Upper lobe of left lung (tissue), 6 donors: ENCODE results near the gene ZNF653. TPM values are rescaled to one million over a fixed set of nuclear protein-coding genes. Genes with fewer than 3 reads are reported as not detected.
A peak's percentile ranks its signal among the peaks of the same experiment; 100 is the strongest.

ENCODE experiments used
- ATAC-seq, 2 donors: fragments of 200-7000 bp; cut with Tn5 transposase; one replicate each; pipeline ENCODE4 v1.9.1; 2022; ENCODE audit warnings: mild to moderate bottlenecking in 2 of 2, moderate library complexity in 2 of 2; ENCODE audit not compliant: low FRiP score in 2 of 2
- DNase-seq, 2 donors: peaks; one replicate each; pipeline ENCODE4 v3.0.0-alpha.2; 2019 to 2020
- H3K27ac ChIP-seq, 4 donors: fragments of 200-600 bp; sonication (generic); one replicate each; pipeline ENCODE4 v1.5.1; 2016 to 2019
- H3K27me3 ChIP-seq, 4 donors: fragments of 200-600 bp; sonication (generic); one replicate each; pipeline ENCODE4 v1.5.1; 2017 to 2019
- H3K36me3 ChIP-seq, 4 donors: fragments of 200-600 bp; sonication (generic); one replicate each; pipeline ENCODE4 v1.5.1; 2016 to 2019
- H3K4me1 ChIP-seq, 4 donors: fragments of 200-600 bp; sonication (generic); one replicate each; pipeline ENCODE4 v1.5.1; 2018 to 2019
- H3K4me3 ChIP-seq, 4 donors: fragments of 200-600 bp; sonication (generic); one replicate each; pipeline ENCODE4 v1.5.1; 2017 to 2019; ENCODE audit warnings: mild to moderate bottlenecking in 2 of 4, moderate library complexity in 1 of 4
- H3K9me3 ChIP-seq, 4 donors: fragments of 200-600 bp; sonication (generic); one replicate each; pipeline ENCODE4 v1.5.1; 2018 to 2019
- EP300 ChIP-seq, 4 donors: sonication (generic); formaldehyde crosslinking; IDR thresholded peaks; one replicate each; pipeline ENCODE4 v1.5.1; 2017; ENCODE audit warnings: antibody characterized with exemption in 4 of 4, control low read depth in 2 of 4
- POLR2A ChIP-seq, 4 donors: fragments of 450-650 bp; IDR thresholded peaks; one replicate each; pipeline ENCODE4 v1.5.1; 2016 to 2017; ENCODE audit warnings: antibody characterized with exemption in 4 of 4, mild to moderate bottlenecking in 2 of 4
- POLR2AphosphoS5 ChIP-seq, 2 donors: sonication (generic); formaldehyde crosslinking; IDR thresholded peaks; one replicate each; pipeline ENCODE4 v1.5.1; 2017; ENCODE audit warnings: antibody characterized with exemption in 2 of 2
- WGBS, 2 donors: methylation state at CpG; one replicate each; pipeline ENCODE4 v1.1.5; 2017 to 2018; 5-methylcytosine and 5-hydroxymethylcytosine counted together
- total RNA-seq, 6 donors: library from RNA; depleted of rRNA in 4 of 6; stranded (reverse); fragments of >200 nt in 4 of 6; gene quantifications; one replicate each; pipeline versions ENCODE4 v1.1.0 to v1.2.1, GENCODE V29; 2016 to 2021
- TF ChIP-seq, protein P1 (sequence below), 6 experiments: fragments of 450-650 bp in 4 of 6; fragments of 200-600 bp in 2 of 6; sonication (generic) in 2 of 6; IDR thresholded peaks; one replicate each; pipeline ENCODE4 v1.5.1; 2016 to 2019; ENCODE audit warnings: antibody characterized with exemption in 6 of 6
- donor health status: DM: no; HTN: no; CAD: no; lungs with moderate emphysema.
- donor health status: DM: no; HTN: yes; CAD: no; lungs with severe emphysema.

Gene ZNF653
- total RNA-seq, 6 donors from 2014 or later = 6.8 to 30.4 (median 10.3) TPM

DNA sequence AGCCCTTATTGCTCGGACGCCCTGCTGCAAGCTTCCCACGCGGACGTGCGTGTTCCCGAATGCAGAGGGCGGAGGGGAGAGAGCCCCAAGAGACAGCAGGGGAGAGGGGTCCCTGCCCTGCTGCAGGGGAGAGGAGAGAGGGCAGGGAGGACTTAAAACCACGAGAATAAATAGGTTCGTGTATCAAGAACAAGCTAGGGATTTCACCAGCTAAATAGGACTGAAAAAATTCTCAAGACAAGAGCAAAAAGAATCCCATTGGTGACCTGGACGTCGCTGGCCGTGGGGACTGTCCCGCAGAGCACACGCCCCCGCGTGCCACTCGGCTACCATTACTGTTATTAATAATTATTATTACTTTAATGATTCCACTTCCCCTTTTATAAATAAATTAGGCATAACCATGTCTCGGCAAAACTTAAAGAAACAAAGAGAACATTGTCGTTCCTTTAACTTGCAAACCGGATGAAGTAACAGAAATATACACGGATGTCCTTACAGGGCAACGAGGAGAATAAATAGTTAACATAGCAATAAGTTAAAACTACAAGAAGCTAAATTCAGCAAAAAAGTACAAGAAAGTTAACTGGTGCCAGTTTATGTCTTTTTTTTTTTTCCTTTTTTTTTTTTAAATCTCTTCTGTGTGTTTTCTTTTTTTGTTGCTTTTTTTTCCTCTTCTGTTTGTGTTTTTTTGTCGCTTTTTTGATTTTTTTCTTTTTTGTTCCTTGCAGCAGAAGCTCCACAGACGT is 53.6 kb downstream of the ZNF653 start:
- no peak for ATAC-seq
- WGBS, 2 donors = 50 to 54% methylated on average over 25 of the region's 25 CpGs
- H3K27me3 ChIP-seq = no peaks in the 10 kb centered on the region
- no peak for DNase-seq
- no peaks in the 10 kb centered on the region for H3K9me3 ChIP-seq
- H3K27ac ChIP-seq = no peak overlapping the region
- peaks cover 14 to 40% (median 38%) of the 10 kb centered on the region in 4 donors for H3K36me3 ChIP-seq
- no peak overlapping the region for H3K4me3 ChIP-seq
- TF ChIP-seq POLR2AphosphoS5 (IDR thresholded peaks at IDR 0.05) = no peak
- TF ChIP-seq, protein P1, sequence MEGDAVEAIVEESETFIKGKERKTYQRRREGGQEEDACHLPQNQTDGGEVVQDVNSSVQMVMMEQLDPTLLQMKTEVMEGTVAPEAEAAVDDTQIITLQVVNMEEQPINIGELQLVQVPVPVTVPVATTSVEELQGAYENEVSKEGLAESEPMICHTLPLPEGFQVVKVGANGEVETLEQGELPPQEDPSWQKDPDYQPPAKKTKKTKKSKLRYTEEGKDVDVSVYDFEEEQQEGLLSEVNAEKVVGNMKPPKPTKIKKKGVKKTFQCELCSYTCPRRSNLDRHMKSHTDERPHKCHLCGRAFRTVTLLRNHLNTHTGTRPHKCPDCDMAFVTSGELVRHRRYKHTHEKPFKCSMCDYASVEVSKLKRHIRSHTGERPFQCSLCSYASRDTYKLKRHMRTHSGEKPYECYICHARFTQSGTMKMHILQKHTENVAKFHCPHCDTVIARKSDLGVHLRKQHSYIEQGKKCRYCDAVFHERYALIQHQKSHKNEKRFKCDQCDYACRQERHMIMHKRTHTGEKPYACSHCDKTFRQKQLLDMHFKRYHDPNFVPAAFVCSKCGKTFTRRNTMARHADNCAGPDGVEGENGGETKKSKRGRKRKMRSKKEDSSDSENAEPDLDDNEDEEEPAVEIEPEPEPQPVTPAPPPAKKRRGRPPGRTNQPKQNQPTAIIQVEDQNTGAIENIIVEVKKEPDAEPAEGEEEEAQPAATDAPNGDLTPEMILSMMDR (IDR thresholded peaks at IDR 0.05) = no peak
- no peak for TF ChIP-seq POLR2A (IDR thresholded peaks at IDR 0.05)
- no peak for TF ChIP-seq EP300 (IDR thresholded peaks at IDR 0.05)
- H3K4me1 ChIP-seq = peaks cover 0 to 4% (median 0%) of the 10 kb centered on the region in 4 donors

DNA sequence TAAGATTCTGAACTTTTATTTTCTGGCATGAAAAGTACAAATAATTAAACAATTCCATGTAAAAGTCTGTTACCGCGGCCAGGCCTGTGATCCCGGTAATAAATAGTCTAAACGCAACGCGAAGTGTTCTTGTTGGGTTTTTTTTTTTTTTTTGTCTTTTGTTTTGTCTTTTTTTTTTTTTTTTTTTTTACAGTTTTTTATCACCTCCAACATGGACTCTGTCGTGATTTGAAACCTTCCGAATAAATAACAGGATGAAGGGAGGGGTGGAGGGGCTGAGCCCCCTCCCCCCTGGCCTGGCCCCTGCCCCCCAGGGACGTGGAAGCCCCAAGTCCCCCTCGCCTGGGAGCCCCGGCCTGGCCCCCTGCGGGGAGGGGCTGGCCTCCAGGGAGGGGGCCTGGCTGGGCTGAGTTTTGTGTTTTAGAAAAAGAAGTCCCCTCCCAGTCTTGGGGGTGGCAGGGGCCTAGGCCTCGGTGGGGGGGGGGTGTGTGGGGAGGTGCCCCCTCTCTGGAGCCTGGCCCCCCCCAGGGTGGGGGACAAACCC is 54.2 kb downstream of the ZNF653 start:
- Histone ChIP-seq H3K27me3 (no peaks in the 10 kb centered on the region), H3K36me3 (peaks cover 14 to 45% (median 43%) of the 10 kb centered on the region in 4 donors), H3K9me3 (no peaks in the 10 kb centered on the region), H3K27ac (no peak overlapping the region), H3K4me3 (no peak overlapping the region), H3K4me1 (peaks cover 0 to 4% (median 0%) of the 10 kb centered on the region in 4 donors)
- WGBS, 2 donors = 53 to 75% methylated on average over 10 to 12 of the region's 13 CpGs
- no peak for ATAC-seq
- no peak for DNase-seq
- no peak for TF ChIP-seq POLR2A (IDR thresholded peaks at IDR 0.05)
- no peak for TF ChIP-seq POLR2AphosphoS5 (IDR thresholded peaks at IDR 0.05)
- TF ChIP-seq, protein P1 (IDR thresholded peaks at IDR 0.05) = no peak
- TF ChIP-seq EP300 (IDR thresholded peaks at IDR 0.05) = no peak

DNA sequence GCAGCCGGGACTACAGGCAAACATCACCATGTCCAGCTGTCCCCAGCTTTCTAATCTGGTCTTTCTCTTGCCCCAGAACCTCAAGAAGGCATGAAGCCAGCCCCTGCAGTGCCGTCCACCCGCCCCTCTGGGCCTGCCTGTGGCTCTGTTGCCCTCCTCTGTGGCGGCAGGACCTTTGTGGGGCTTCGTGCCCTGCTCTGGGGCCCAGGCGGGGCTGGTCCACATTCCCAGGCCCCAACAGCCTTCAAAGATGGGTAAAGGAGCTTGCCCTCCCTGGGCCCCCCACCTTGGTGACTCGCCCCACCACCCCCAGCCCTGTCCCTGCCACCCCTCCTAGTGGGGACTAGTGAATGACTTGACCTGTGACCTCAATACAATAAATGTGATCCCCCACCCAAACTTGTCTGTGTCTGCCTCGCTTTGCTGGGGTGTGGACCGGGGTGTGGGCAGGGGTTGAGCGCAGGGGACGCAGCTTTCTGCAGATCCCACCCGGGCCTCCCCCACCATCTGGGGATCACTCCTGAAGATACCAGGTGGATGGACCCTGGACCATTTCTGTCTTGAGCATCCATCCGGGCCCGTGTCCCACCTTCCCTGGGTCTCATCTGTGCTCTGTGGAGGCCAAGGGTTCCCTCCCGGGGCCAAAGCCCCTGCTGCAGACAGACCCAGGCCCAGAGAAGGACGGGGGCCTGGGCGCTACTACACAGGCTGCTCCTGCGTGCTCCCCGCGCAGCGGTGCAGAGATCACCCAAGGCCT is 54.9 kb downstream of the ZNF653 start:
- Histone ChIP-seq H3K4me1 (peaks cover 0 to 4% (median 0%) of the 10 kb centered on the region in 4 donors), H3K36me3 (peaks cover 14 to 52% (median 49%) of the 10 kb centered on the region in 4 donors), H3K27me3 (no peaks in the 10 kb centered on the region), H3K27ac (no peak overlapping the region), H3K4me3 (no peak overlapping the region), H3K9me3 (no peaks in the 10 kb centered on the region)
- DNase-seq = no peak
- no peak for ATAC-seq
- TF ChIP-seq, protein P1 (IDR thresholded peaks at IDR 0.05) = no peak
- no peak for TF ChIP-seq POLR2AphosphoS5 (IDR thresholded peaks at IDR 0.05)
- TF ChIP-seq POLR2A (IDR thresholded peaks at IDR 0.05) = no peak
- no peak for TF ChIP-seq EP300 (IDR thresholded peaks at IDR 0.05)
- 88 to 91% methylated on average over 18 to 21 of the region's 21 CpGs for WGBS, 2 donors

DNA sequence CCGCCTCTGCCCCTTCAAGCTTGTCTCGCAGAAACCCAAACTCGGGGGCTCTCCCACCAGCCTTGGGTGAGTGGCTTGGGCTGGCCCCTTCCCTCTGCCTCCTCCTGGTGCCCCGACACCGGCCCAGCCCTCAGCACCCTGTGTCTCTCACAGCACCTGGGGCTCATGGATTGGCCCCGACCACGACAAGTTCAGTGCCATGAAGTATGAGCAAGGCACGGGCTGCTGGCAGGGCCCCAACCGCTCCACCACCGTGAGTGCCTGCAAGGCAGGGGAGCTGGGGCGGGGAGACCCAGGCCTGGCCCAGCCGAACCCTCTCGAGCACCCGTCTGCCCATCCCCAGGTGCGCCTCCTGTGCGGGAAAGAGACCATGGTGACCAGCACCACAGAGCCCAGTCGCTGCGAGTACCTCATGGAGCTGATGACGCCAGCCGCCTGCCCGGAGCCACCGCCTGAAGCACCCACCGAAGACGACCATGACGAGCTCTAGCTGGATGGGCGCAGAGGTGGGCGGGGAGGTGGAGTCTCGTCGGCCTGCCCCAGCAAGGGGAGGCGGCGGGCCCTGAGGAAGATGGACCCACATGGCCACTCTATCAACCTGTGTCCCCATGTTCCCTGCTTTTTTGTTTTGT is 56.6 kb downstream of the ZNF653 start:
- Histone ChIP-seq H3K4me1 (peaks cover 0 to 4% (median 0%) of the 10 kb centered on the region in 4 donors), H3K9me3 (no peaks in the 10 kb centered on the region), H3K27ac (no peak overlapping the region), H3K36me3 (peaks cover 14 to 69% (median 66%) of the 10 kb centered on the region in 4 donors), H3K27me3 (no peaks in the 10 kb centered on the region), H3K4me3 (no peak overlapping the region)
- no peak for TF ChIP-seq POLR2AphosphoS5 (IDR thresholded peaks at IDR 0.05)
- TF ChIP-seq POLR2A (IDR thresholded peaks at IDR 0.05) = no peak
- no peak for TF ChIP-seq EP300 (IDR thresholded peaks at IDR 0.05)
- TF ChIP-seq, protein P1 (IDR thresholded peaks at IDR 0.05) = no peak
- ATAC-seq (no peak), DNase-seq (peak in 1 of 2 donors; percentile 79)
- WGBS, 2 donors = 93 to 94% methylated on average over 27 to 31 of the region's 31 CpGs
